Measurements from ENCODE around the gene MRLN.

MRLN gene

DNA sequence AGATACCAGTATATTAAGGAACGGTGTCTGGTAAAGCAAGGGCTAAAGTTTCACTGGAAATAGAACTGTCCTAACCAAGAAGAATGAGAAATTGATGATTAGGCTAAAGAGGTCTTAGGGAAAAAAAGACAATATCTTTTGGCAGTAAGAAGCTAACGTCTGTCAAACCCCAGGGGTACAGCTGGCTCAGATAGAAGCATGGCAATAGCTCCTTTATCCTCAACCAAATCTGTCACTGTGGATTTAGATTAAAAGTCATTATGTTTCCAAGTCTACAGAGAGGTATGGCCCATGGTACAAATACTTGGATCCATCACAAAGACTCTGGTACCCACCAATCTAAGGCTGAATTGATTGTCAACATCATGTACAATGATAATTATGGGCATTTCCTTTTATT, 35.0 kb downstream of the MRLN start:
- no peak overlapping the region for H3K4me2 ChIP-seq (ENCODE audit: low read depth, low read length, poor library complexity, severe bottlenecking)
- H2AFZ ChIP-seq (ENCODE audit: low read depth, low read length, severe bottlenecking): no peak overlapping the region
- H3K79me2 ChIP-seq (ENCODE audit: insufficient read depth, low read length): no peaks in the 10 kb centered on the region
- H3K27me3 ChIP-seq (ENCODE audit: low read length): no peaks in the 10 kb centered on the region
- no peaks in the 10 kb centered on the region for H3K36me3 ChIP-seq (ENCODE audit: low read length)
- TF ChIP-seq EZH2phosphoT487 (conservative IDR thresholded peaks at IDR 0.05; ENCODE audit: low read length): no peak
- H3K4me3 ChIP-seq (ENCODE audit: insufficient read depth, low read length, poor library complexity, severe bottlenecking): no peak overlapping the region
- no peaks in the 10 kb centered on the region for H3K9me3 ChIP-seq (ENCODE audit: insufficient read depth, low read length)
- no peaks in the 10 kb centered on the region for H3F3A ChIP-seq (ENCODE audit: insufficient read depth)
- no peaks in the 10 kb centered on the region for H4K20me1 ChIP-seq (ENCODE audit: low read depth, low read length)
- H3K9me2 ChIP-seq (replicated peaks; ENCODE audit: insufficient read depth, low read length): no peaks in the 10 kb centered on the region
- no peak overlapping the region for H3K27ac ChIP-seq (ENCODE audit: low read depth, low read length)
- H3K9ac ChIP-seq (ENCODE audit: low read length): no peak overlapping the region

DNA sequence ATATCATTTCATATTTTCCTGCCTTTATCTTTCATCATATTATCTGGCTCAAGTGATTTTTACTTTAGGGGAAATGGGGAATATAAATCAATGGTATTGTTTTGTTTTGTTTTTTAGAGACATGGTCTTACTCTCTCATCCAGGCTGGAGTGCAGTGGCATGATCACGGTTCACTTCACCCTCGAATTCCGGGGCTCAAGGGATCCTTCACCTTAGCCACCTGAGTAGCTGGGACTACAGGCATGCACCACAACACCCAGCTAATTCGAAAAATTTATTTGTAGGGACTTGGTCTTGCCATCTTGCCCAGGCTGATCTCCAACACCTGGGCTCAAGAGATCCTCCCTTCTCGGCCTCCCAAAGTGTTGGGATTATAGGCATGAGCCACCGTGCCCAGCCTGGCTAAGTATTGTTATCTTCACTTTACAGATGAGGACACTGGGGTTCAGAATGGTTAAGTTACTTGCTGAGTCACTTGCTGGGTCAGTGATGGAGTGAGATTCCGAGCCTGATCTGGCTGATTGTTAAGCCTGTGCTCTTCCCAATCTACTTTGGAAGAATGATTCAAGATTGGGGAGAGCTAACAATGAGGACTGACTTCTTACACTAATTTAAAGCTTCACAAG, 39.9 kb downstream of the MRLN start:
- Histone ChIP-seq H3K9ac (ENCODE audit: low read length) (no peak overlapping the region), H3K9me2 (replicated peaks; ENCODE audit: insufficient read depth, low read length) (no peaks in the 10 kb centered on the region), H4K20me1 (ENCODE audit: low read depth, low read length) (no peaks in the 10 kb centered on the region), H3F3A (ENCODE audit: insufficient read depth) (no peaks in the 10 kb centered on the region), H3K36me3 (ENCODE audit: low read length) (no peaks in the 10 kb centered on the region), H3K27me3 (ENCODE audit: low read length) (no peaks in the 10 kb centered on the region), H3K79me2 (ENCODE audit: insufficient read depth, low read length) (no peaks in the 10 kb centered on the region), H3K9me3 (ENCODE audit: insufficient read depth, low read length) (no peaks in the 10 kb centered on the region), H3K27ac (ENCODE audit: low read depth, low read length) (no peak overlapping the region), H3K4me3 (ENCODE audit: insufficient read depth, low read length, poor library complexity, severe bottlenecking) (no peak overlapping the region), H3K4me2 (ENCODE audit: low read depth, low read length, poor library complexity, severe bottlenecking) (no peak overlapping the region), H2AFZ (ENCODE audit: low read depth, low read length, severe bottlenecking) (no peak overlapping the region)
- no peak for TF ChIP-seq EZH2phosphoT487 (conservative IDR thresholded peaks at IDR 0.05; ENCODE audit: low read length)
- TF ChIP-seq, protein P1, sequence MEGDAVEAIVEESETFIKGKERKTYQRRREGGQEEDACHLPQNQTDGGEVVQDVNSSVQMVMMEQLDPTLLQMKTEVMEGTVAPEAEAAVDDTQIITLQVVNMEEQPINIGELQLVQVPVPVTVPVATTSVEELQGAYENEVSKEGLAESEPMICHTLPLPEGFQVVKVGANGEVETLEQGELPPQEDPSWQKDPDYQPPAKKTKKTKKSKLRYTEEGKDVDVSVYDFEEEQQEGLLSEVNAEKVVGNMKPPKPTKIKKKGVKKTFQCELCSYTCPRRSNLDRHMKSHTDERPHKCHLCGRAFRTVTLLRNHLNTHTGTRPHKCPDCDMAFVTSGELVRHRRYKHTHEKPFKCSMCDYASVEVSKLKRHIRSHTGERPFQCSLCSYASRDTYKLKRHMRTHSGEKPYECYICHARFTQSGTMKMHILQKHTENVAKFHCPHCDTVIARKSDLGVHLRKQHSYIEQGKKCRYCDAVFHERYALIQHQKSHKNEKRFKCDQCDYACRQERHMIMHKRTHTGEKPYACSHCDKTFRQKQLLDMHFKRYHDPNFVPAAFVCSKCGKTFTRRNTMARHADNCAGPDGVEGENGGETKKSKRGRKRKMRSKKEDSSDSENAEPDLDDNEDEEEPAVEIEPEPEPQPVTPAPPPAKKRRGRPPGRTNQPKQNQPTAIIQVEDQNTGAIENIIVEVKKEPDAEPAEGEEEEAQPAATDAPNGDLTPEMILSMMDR (IDR thresholded peaks at IDR 0.05; ENCODE audit: insufficient read depth, low read length, poor library complexity, severe bottlenecking): no peak

DNA sequence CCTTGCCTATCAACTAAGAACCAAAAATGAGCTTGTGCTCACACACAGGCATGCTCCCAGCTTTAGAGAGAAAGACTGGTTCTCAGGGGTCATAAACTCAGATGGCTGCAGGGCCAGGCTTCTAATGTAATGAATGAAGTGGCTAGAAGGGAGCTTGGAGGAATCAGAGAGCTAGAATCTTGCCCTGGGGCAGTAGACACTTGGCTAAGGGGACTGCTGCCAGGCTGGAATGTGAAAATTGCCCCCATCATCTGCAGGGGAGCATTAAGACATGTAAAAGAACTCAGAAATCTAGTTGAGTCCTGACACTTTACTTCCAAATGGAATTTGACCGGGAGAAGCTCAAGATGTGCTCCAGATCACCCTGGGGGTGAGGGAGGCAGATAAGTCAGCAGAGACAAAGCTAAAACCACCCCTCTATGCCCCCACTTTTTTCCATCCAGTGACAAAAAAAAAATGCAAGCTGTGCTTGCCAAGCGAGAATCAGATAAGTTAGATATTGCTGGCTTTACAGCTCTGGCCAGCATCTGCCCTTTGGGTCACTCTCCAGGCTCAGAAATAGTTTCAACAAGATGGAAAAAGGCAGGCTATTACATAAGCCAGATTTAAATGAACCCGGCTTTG, 41.3 kb downstream of the MRLN start:
- no peak for TF ChIP-seq EZH2phosphoT487 (conservative IDR thresholded peaks at IDR 0.05; ENCODE audit: low read length)
- TF ChIP-seq, protein P1 (IDR thresholded peaks at IDR 0.05; ENCODE audit: insufficient read depth, low read length, poor library complexity, severe bottlenecking): no peak
- no peak overlapping the region for H3K4me2 ChIP-seq (ENCODE audit: low read depth, low read length, poor library complexity, severe bottlenecking)
- no peak overlapping the region for H3K9ac ChIP-seq (ENCODE audit: low read length)
- H4K20me1 ChIP-seq (ENCODE audit: low read depth, low read length): no peaks in the 10 kb centered on the region
- no peak overlapping the region for H3K4me3 ChIP-seq (ENCODE audit: insufficient read depth, low read length, poor library complexity, severe bottlenecking)
- H3K27me3 ChIP-seq (ENCODE audit: low read length): no peaks in the 10 kb centered on the region
- H3K27ac ChIP-seq (ENCODE audit: low read depth, low read length): no peak overlapping the region
- no peaks in the 10 kb centered on the region for H3F3A ChIP-seq (ENCODE audit: insufficient read depth)
- no peaks in the 10 kb centered on the region for H3K9me3 ChIP-seq (ENCODE audit: insufficient read depth, low read length)
- H3K9me2 ChIP-seq (replicated peaks; ENCODE audit: insufficient read depth, low read length): no peaks in the 10 kb centered on the region
- H3K36me3 ChIP-seq (ENCODE audit: low read length): no peaks in the 10 kb centered on the region
- no peaks in the 10 kb centered on the region for H3K79me2 ChIP-seq (ENCODE audit: insufficient read depth, low read length)
- no peak overlapping the region for H2AFZ ChIP-seq (ENCODE audit: low read depth, low read length, severe bottlenecking)
